ENCODE data around the gene SH3BP2.
"Not testable (repeated sequence)": the region's sequence is repeated elsewhere in the genome, so short reads cannot be mapped to it uniquely, and the experiment has no call there.

Gene SH3BP2

DNA sequence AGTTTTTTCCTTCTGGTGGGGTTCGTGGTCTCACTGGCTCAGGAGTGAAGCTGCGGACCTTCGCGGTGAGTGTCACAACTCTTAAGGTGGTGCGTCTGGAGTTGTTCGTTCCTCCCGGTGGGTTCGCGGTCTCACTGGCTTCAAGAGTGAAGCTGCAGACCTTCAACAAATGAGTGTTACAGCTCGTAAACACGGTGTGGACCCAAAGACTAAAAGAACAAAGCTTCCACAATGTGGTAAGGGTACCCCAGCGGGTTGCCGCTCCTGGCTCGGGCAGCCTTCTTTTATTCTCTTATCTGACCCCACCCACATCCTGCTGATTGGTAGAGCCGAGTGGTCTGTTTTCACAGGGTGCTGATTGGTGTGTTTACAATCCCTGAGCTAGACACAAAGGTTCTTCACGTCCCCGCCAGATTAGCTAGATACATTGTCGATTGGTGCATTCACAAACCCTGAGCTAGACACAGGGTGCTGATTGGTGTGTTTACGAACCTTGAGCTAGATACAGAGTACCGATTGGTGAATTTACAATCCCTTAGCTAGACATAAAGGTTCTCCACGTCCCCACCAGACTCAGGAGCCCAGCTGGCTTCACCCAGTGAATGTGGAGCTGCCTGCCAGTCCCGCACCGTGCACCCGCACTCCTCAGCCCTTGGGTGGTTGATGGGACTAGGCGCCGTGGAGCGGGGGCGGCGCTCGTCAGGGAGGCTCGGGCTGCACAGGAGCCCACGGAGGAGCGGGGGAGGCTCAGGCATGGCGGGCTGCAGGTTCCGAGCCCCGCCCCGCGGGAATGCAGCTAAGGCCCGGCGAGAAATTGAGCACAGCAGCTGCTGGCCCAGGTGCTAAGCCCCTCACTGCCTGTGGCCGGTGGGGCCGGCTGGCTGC is 30.2 kb upstream of the SH3BP2 start:
- DNase-seq: not testable (repeated sequence)

DNA sequence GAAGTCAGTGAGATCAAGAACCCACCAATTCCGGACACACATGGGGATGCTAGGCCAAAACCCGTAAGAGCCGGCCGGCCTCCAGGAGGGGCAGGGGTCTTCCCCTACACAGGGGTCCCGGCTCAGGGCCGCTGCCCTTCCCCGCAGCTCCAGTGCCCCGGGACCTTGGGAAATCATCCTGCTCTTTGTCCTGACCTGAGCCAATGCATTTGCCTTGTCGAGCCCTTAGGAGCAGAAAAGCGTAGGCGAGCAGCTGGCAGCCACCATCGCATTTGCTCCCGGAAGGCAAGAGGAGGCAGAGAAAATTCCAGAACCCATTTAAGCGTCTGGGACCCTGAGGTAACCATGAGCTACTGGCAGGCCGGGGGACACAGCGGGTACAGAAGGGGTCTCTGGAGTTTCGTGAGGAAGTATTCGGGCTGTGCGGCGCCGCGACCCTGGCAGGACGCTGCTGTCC is 29.3 kb upstream of the SH3BP2 start:
- no peak for DNase-seq

DNA sequence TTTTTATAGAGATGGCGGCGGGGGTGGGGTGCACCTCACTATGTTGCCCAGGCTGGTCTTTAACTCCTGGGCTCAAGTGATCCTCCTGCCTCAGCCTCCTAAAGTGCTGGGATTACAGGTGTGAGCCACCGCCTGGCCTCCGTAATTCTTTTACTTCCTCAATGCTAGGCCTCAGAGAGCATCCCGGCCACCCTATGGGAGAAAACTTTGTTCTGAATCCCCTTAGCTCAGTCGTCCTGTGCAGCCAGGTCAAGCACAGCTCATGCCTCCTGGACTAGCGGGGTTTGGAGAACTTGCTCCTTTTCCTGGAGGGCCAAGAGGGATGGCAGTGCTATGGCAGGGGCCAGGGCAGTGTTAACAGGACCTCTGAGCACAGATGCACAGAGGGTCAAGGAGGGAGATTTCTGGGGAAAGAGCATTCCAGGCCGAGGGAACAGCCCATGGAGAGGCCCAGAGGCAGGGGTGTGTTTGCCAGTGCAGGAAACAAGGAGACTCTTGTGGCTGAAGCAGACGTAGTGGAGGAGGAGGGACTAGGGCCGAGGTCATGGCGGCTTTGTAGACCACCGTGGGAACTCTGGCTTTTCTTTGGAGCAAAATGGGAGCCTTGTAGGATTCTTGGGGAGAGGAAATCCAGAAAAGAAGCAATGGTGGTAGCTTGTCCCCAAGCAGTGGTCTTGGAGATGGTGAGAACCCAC is 26.9 kb upstream of the SH3BP2 start:
- no peak for DNase-seq

DNA sequence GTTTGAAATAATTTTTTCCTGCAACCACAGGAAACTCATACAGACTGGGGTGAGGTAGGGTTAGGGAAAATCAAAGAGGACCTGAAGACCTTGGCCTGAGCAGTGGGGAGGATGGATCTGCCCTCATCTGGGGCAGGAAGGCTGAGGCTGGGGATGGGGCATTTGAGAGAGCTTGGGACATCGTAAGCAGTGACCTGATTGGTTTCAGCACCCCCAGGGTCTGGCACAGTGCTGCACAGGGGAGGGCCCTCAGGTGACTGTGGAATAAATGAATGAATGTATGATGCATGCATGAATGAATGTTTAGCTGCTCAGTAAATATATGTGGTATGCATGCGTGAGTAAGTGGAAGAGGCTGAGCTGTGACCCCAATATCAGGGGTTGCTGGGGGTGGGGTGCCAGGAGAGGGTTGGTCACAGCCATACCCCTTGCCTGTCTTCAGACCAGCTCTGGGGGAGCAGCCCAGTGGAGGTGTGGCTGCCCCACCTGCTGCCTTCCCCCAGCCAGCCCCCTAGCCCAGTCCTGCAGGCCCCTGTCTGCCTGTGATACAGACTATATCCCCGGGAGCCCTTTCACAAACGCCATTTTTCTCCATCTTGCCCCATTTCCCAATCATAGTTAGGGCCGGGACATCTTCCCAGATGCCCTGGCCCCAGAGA is 25.7 kb upstream of the SH3BP2 start:
- no peak for DNase-seq

DNA sequence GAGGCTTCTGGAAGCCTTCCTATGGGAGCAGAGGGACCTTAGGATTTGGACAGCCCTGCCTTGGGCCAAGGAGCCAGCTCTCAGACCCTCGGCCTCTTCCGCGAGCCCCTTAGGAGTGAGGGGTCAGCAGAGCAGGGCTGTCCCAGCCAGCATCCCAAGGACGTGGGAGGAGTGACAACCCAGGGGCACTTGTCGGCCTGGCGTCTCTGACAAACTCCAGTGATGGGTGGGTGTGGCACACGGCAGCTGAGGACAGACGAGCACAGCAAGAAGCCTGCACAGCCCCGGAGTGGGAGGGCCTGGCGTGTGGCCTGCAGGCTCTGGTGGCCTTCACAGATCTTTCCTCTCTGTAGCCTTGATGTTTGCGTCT is 25.2 kb upstream of the SH3BP2 start:
- no peak for DNase-seq

DNA sequence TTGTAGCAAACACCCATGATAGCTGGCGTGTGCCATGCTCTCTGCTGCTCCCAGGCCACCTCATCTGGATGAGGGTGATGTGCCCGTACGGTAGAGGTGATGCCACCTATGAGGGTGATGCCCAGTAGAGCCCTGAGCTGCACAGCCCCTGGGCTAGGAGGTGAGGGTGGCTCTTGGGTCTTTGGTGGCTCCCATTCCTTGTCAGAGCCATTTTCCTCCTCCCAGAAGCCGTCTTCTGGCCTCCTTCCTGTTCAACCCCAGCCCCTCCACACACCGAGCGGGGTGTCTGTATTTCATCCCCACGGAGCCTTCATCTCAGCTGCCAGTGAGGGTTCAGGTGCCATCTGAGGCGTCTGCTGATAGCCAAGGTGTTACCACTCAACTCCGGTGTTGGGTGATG is 24.8 kb upstream of the SH3BP2 start:
- no peak for DNase-seq

DNA sequence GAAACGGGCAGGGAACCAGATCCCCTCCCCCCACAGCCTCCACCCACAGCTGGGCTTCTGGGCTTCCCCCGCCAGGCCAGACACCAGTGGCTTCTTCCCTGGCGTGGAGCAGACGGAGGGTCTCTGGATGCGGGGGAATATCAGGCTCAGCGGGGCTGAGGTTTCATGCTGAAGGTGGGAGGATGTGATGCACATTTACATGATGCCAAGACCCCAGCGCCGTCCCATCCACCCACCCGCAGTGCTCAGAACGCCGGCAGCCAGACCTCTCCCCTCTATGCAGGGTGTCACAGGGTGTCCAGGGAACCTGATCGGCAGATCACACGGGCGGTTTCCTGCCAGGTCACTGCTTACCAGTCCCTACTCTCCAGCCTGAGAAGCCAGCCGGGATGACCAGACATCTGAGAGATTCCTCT is 24.0 kb upstream of the SH3BP2 start:
- DNase-seq: no peak

DNA sequence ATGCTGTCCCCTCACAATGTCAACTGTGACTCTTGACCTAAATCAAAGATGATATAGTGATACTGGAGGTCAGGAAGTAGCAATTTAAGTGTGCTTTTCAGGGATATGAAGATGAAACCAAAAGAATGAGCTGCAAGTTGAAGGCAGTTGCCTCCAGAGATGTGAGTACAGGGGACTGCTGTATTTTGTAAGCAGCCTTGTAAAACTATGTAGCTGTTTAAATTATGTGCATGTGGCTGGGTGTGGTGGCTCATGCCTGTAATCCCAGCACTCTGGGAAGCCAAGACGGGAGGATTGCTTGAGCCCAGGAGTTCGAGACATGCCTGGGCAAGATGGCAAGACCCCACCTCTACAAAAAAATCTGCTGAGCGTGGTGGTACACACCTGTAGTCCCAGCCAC is 21.6 kb upstream of the SH3BP2 start:
- no peak for DNase-seq

DNA sequence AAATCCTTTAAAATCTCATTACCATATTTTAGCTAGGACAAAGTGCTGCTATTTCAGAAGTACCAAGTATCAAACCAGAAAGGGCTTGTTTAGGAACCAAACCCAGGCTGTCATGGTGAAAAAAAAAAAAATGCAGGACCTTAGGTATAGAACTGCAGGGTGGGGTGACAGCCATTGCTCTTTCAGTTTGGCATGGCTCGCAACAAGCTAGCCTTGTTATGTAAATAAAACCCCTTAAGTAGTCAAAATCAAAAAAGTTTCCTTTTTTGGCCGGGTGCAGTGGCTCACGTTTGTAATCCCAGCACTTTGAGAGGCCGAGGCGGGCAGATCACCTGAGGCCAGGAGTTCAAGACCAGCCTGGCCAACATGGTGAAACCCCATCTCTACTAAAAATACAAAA is 12.2 kb upstream of the SH3BP2 start:
- not testable (repeated sequence) for DNase-seq

DNA sequence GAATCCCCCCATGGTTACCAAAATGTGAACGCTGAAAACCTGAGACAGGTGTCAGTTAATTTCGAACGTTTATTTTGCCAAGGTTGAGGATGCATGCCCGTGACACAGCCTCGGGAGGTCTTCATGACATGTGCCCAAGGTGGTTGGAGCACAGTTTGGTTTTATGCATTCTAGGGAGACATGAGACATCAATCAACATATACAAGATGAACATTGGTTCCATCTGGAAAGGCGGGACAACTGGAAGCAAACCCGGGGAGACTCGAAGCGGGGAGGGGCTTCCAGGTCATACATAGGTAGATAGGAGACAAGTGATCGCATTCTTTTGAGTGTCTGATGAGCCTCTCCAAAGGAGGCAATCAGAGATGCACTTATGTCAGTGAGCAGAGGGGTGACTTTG is 11.0 kb upstream of the SH3BP2 start:
- no peak for DNase-seq

DNA sequence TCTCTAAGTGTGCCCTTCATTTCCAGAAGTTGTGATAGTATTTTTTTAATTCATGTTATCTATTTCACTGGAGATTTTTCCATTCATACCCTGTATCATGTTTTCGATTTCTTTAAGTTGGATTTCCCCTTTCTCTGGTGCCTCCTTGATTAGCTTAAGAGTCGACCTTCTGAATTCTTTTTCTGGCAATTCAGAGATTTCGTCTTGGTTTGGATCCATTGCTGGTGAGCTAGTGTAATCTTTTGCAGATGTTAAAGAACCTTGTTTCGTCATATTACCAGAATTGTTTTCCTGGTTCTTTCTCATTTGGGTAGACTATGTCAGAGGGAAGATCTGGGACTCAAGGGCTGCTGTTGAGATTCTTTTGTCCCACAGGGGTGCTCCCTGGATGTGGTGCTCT is 9.1 kb upstream of the SH3BP2 start:
- DNase-seq: no peak

DNA sequence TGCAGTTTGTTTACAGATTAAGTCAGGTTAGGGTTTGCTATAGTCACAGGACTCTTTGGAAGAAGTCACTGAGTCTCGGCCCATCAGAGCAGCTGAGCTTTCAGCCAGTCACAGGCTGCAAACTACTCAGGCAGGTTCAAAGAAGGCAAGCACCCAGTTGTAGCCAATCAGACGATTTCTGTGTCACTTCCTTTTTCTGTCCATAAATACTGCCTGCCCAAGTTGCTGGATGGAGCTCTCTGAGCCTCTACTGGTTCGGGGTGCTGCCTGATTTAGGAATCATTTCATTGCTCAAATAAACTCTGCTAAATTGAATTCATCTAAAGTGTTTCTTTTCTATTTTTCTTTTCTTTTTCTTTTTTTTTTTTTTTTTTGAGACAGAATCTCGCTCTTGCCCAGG is 7.3 kb upstream of the SH3BP2 start:
- peak in 1 of 2 experiments; percentile 38 for DNase-seq

DNA sequence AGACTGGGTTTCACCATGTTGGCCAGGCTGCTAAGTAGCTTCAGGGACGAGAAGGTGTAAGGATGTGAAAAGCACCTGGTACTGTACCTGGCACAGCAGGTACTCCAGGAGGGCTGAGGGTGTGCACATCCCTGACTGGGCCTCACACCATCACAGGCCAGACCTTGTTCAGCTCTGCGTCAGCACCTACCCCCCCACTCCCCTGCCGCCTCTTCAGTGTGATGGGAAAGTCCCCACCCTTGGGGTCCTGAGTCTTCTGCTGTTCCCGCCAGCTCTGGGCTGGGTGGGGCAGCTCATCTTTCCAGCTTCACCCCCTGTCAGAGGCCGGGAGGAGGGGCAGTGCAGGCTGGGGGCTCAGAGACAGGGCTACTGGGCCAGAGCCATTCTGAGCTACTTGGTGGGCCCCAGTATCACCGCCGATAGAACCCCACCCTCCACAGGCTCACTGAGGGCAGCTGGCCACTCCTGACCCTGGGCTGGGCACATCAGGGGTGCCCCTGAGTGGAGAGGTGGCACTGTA is 6.7 kb upstream of the SH3BP2 start:
- peak; percentile 69 to 92 for DNase-seq

DNA sequence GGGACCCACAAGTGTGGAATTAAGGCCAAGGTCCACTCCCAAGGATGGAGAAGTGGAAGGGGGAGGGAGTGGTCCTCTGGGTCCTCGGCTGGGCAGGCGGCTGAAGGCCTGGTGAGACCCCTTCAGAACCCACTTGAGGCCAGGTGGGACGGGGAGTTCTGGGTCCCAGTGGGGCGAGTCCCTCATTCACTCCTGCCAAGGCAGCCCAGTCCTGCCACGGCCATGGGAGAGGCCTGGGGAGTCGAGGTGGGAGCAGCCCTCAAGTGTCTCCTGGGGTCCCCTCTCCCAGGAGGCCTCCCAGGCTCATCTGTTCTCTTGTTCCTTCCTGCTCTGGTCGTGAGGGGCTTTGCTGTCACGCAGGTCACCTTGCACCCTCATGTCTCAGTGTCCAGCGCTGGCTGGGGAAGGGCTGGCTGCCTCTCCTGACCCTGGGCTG is 6.1 kb upstream of the SH3BP2 start:
- no peak for DNase-seq

DNA sequence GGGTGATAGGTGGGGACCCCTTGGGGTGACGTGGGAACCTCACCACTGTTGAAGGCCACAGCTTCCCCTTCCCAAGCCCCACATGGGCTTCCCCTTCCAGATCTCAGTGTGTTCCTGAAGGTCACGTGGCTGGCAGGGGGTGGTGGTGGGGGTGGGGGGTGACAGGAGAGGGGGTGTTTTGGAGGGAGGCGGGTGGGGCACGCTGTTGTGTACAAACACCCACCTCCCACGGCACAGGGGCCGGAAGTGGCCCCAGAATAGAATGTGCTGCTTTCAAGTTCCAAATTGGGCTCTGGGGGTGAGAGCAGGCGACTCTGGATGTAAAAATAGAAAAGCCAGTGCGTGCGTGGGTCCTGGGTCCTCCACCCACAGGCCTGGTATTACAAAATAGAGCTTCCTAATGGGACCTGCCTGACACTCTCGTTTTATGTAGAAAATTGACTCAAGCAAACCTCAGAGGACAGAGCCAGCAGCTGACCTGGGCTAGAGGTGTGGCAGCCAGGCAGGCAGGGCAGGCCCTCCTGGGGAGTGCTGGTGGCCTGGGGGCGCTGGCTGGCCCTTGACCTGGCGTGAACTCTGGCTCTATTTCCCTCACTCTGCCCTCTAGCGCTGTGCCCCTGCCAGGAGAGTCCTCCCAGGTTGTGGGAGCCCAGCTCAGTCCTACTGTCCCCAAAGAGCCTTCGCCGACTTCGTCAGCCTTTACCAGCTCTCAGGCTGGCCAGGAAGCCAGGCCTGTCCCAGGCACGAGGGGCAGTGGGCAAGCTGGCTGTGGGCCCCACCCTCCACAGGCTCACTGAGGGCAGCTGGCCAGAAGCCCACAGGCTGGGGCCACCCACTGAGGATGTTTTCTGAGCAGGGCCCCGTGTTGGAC is 5.4 kb upstream of the SH3BP2 start:
- peak; percentile 54 to 85 for DNase-seq

DNA sequence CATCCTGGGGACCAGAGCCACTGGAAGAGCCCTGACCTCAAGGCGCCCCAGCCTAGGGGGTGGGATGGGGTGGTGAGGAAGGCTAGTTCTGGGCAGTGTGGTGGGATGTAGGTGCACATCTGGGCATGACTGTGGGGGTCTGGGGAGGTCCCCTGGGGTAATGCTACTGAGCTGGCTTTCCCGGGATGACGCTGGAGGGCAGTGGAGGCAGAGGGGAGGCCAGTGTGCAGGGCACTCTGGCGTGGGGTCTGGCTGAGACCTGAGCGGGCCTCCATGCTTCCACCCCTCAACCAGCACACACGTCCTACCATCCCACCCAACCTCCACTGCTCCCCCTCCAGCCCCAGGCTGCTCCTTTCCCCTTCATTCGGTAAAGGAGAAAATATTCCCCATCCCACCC is 4.8 kb upstream of the SH3BP2 start:
- no peak for DNase-seq

DNA sequence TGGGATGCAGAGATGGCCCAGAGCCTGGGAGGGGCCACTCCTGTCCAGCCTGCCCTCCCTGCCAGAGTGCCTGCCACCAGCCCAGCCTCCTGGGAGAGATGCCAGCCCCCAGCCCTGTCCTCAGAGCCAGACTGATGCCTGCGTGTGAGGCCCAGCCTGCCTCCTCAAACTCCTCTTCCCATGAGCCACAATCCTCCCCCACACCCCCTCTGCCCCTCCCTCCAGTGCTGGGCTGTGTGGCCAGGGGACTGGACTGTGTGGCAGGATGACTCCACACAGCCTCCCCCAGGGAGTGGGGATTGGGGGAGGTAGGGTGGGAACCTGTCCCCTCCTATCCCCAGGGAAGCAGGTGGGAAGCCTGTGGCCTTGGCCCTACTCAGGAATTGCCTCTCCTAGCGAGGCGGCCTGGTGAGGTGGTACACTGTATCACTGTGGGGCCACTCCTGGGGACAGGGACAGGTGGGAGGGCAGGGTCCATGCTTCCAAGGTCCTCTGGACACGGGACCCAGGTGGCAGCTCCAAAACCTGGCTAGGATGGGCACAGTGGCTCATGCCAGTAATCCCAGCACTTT is 4.3 kb upstream of the SH3BP2 start:
- DNase-seq: no peak

DNA sequence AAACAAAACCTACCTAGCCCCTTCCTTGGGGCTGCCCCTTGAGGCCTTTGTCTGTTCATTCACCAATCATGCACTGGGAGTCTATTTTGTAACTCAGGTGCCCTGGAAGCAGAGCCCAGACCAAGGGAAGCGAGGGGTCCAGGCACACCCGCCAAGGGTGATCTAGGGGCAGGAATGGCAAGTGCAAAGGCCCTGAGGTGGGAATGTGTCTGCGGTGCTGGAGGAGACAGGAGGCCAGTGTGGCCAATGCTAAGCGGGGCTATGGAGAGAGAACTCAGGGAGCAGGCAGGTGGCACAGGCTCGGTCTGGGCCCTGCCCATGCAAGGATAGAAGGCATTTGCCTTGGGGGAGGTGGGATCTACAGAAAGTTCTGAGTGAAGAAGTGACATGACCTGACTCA is 3.5 kb upstream of the SH3BP2 start:
- DNase-seq: no peak

DNA sequence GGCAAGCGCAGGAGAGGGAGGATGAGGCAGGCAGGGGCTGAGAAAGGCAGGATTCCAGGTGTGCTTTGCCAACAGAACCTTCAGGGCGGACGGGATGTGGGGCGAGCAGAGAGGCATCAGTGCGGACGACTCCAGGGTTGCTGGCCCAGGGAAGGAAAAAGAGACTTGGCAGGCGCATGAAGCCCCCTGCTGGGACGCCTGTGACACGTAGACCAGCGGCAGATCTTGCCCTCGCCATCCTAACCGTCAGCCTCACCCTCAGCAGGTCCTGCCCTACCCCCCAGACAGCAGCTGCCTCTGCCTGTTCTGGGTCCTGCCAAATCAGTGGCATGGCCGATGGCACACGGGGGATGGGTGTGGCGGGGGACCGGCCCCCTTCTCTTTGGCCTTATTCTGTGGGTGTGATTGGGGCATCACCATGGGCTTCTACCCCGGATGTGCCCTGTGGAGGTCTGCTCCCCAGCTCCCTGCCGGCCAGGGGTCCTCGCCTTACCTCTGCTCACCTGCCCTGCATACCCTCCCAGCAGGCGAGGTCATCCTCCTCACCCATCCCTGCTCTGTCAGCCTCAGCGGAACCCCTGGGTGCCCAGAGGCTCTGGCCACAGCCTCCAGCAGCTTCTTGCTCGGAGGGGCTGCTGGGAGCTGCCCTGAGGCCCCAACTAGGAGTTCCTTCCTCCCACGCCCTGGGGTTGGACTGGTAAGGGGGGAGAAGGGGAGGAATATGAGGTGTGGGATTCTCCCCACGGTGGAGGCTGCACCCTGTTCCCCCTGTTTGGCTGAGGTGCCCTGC is 2.9 kb upstream of the SH3BP2 start:
- DNase-seq: no peak

DNA sequence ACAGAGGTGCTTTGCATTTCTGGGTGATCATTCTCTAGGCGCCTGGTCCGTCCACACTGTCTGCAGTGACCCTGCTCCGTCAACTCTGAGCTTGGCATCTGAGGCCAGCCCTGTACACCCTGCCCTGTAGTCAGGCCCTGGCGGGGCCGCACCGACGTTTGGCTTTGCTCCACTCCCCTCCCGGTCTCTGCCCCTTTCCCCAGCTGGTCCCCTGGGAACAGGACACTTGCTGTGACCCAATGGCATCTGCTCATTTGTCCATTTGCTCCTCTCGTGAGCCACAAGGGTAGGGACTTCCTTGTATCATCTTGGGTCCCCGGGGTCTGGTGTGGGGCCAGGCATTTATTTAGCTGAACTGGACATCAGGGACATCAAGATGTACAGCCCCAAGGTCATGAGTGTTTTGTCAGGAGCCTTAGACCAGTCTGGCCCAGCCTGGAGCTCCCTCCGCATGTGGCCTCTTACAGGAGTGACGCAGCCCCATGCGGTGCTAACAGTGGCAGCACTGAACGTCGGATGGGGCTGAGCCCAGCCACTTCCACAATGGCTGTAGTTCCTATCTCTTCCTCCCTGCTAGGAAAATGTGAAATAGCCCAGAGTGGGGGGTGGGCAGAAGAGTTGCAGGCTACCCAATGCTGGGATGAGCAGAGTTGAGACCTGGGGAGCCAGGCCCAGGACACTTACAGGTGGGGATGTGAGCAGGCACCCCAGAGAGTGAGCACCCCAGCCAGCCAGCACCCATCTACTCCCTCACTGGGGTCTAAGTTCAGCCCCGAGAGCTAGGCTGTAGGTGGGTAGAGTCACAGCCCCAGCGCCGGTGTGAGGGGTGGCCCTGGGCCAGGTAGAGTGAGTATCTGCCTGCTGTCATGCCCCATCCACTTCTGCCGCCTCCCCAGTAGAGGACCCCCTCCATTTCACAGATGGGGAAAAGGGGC is 2.0 kb upstream of the SH3BP2 start:
- DNase-seq: no peak

All from stimulated activated CD4-positive, alpha-beta T cell treated with anti-CD3 and anti-CD28 coated beads, Interleukin-4, amount 100 ng/mL, for 4 hours (primary cell).